Panc1 (cell line): ENCODE data around the gene MAGOH. TPM values are rescaled to one million over a fixed set of nuclear protein-coding genes. Genes with fewer than 3 reads are reported as not detected.

ENCODE experiments used
- ATAC-seq: fragments of 200-7000 bp; cut with Tn5 transposase; 2 replicates; pipeline ENCODE4 v1.9.1; 2020; ENCODE audit warnings: mild to moderate bottlenecking, moderate library complexity
- BruUV-seq: library from RNA; stranded (reverse); fragments of 400-500 nt; replicated peaks from 2 replicates; lab custom pipeline; 2021; lab: Mats Ljungman, UMichigan
- CTCF ChIA-PET: fragments of 300-600 bp; sonication (Branson Sonifier 250); formaldehyde crosslinking; loops from one replicate; lab custom pipeline; 2022; ENCODE audit warnings: antibody characterized with exemption; lab: Charles Lee
- POLR2A ChIA-PET: fragments of 300-600 bp; sonication (Branson Sonifier 250); formaldehyde crosslinking; loops from one replicate; lab custom pipeline; 2022; ENCODE audit warnings: antibody characterized with exemption; lab: Charles Lee
- DNase-seq: peaks from one replicate; pipeline ENCODE4 v3.0.0-alpha.2; 2010; ENCODE audit warnings: low read depth, low spot score
- H3K27ac ChIP-seq: 2 replicates; pipeline ENCODE4 v1.5.1; 2011; ENCODE audit warnings: mild to moderate bottlenecking, low read length, inconsistent platforms
- H3K27me3 ChIP-seq: fragments of 200-500 bp; sonication (Bioruptor generic); 2 replicates; pipeline ENCODE4 v1.6.0; 2014; ENCODE audit warnings: low read length, inconsistent platforms; ENCODE audit not compliant: control insufficient read depth, insufficient read depth
- H3K36me3 ChIP-seq: fragments of 200-500 bp; sonication (Bioruptor generic); 2 replicates; pipeline ENCODE4 v1.5.1; 2014; ENCODE audit warnings: inconsistent platforms, mild to moderate bottlenecking, low read length, moderate library complexity; ENCODE audit not compliant: control insufficient read depth, insufficient read depth
- H3K4me1 ChIP-seq: 2 replicates; pipeline ENCODE4 v1.5.1; 2011; ENCODE audit warnings: inconsistent platforms, mild to moderate bottlenecking, low read length, moderate library complexity; ENCODE audit not compliant: control insufficient read depth, insufficient read depth
- H3K4me3 ChIP-seq, 2 experiments: 2 replicates each; pipeline ENCODE4 v1.5.1; 2011 to 2012; ENCODE audit warnings: low read depth in 2 of 2, low read length in 2 of 2, mild to moderate bottlenecking in 2 of 2, inconsistent platforms in 1 of 2, moderate library complexity in 1 of 2
- H3K9me3 ChIP-seq: fragments of 200-500 bp; sonication (Bioruptor generic); 2 replicates; pipeline ENCODE4 v1.5.1; 2014; ENCODE audit warnings: low read depth, mild to moderate bottlenecking, inconsistent platforms, low read length, moderate library complexity; ENCODE audit not compliant: control insufficient read depth, insufficient read depth
- POLR2AphosphoS5 ChIP-seq: IDR thresholded peaks from 2 replicates; pipeline ENCODE4 v1.6.1; 2012; ENCODE audit warnings: mild to moderate bottlenecking, low read depth, low read length, moderate library complexity
- SIN3A ChIP-seq: IDR thresholded peaks from 2 replicates; pipeline ENCODE4 v1.6.1; 2012; ENCODE audit warnings: low read depth, mild to moderate bottlenecking, low read length, moderate library complexity, borderline replicate concordance; ENCODE audit not compliant: insufficient read depth
- TCF7L2 ChIP-seq: IDR thresholded peaks from 2 replicates; pipeline ENCODE4 v1.6.1; 2011; ENCODE audit warnings: mild to moderate bottlenecking, low read depth, low read length, inconsistent platforms
- in situ Hi-C: cut with HindIII; loops from 2 replicates; pipeline ENCODE4 v1.10.0; 2016; ENCODE audit warnings: low sequenced_read_pairs, low pct_unique_long_range_greater_than_20kb
- intact Hi-C: fragments of 100-400 bp; cut with micrococcal nuclease; formaldehyde crosslinking; loops from one replicate; pipeline ENCODE4 v1.10.0; 2022; ENCODE audit not compliant: unreplicated experiment
- total RNA-seq: library from RNA; stranded (reverse); gene quantifications from one replicate; pipeline ENCODE4 v1.2.1, GENCODE V29; 2021; ENCODE audit not compliant: unreplicated experiment
- TF ChIP-seq, protein P1 (sequence below): fragments of 450-650 bp; IDR thresholded peaks from 2 replicates; pipeline ENCODE4 v1.5.1; 2017; ENCODE audit warnings: mild to moderate bottlenecking
- TF ChIP-seq, protein P2 (sequence below), 2 experiments: IDR thresholded peaks; 2 replicates each; pipeline ENCODE4 v1.6.1; 2011 to 2012; ENCODE audit warnings: low read depth in 2 of 2, control low read depth in 1 of 2, low read length in 1 of 2, mild to moderate bottlenecking in 1 of 2, moderate library complexity in 1 of 2; ENCODE audit not compliant: insufficient read depth in 1 of 2

MAGOH gene
- total RNA-seq, 1 experiment from 2014 or later: 63.8 TPM

DNA sequence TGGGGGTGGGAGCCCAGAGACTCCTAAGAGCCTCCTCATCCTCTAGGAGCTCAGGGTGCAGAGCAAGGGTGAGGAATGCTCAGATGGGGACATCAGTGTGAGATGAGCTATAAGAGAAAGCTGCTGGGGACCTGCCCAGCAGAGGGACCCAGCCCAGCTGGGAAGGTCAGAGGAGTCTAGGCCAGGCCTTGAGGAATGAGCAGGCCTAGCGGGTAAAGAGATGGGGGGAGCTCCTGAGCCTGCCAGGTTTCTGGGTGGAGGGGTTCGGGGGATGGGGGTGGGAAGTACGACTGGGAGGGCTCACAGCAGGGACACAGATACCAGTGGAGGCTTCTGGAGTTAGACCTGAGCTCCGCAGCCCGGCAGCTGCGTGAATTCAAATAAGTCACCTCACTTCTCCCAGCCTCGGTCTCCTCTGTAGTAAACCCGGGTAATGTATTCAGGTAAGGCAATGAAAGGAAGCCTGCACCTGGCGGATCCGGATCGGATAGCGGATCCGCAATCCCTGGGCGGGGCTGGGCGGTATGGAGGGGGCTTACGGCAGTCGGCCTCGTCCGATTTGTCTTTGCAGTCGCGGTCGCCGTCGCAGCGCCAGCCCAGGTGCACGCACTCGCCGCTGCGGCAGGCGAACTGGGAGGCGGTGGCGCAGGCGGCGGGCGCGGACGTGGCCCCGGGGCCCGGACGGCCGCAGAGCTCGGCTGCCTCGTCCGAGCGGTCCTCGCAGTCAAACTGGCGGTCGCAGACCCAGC, 38.0 kb upstream of the MAGOH start (continued):
- no peak for TF ChIP-seq SIN3A

DNA sequence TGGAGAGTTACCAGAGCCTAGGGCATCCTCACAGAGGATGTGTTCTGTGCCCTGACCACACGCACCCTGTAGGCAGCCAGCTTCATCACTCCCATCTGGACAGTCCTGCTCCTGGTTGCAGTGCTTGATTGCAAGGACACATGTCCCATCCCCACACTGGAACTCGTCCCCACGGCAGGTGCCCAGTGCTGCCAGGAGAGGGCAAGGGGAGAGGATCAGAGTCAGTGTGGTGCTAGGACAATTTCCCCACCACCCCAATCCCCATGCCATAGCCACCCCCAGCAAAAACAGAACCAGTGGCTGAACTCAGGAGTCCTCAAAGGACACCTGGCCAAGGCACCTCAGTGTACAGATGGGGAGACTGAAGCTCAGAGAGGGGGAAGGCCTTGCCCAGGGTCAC, 37.2 kb upstream of the MAGOH start:
- intact Hi-C loops: no loop called here
- BruUV-seq: no TSS peak
- Histone ChIP-seq H3K4me1 (no peaks in the 10 kb centered on the region), H3K9me3 (no peaks in the 10 kb centered on the region), H3K27ac (no peak overlapping the region), H3K36me3 (no peaks in the 10 kb centered on the region; the same call in 1 of the 2 replicates), H3K27me3 (no peaks in the 10 kb centered on the region), H3K4me3 (no peak overlapping the region)
- ATAC-seq: no peak
- DNase-seq: no peak
- TF ChIP-seq, protein P1, sequence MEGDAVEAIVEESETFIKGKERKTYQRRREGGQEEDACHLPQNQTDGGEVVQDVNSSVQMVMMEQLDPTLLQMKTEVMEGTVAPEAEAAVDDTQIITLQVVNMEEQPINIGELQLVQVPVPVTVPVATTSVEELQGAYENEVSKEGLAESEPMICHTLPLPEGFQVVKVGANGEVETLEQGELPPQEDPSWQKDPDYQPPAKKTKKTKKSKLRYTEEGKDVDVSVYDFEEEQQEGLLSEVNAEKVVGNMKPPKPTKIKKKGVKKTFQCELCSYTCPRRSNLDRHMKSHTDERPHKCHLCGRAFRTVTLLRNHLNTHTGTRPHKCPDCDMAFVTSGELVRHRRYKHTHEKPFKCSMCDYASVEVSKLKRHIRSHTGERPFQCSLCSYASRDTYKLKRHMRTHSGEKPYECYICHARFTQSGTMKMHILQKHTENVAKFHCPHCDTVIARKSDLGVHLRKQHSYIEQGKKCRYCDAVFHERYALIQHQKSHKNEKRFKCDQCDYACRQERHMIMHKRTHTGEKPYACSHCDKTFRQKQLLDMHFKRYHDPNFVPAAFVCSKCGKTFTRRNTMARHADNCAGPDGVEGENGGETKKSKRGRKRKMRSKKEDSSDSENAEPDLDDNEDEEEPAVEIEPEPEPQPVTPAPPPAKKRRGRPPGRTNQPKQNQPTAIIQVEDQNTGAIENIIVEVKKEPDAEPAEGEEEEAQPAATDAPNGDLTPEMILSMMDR: no peak
- TF ChIP-seq, protein P2, sequence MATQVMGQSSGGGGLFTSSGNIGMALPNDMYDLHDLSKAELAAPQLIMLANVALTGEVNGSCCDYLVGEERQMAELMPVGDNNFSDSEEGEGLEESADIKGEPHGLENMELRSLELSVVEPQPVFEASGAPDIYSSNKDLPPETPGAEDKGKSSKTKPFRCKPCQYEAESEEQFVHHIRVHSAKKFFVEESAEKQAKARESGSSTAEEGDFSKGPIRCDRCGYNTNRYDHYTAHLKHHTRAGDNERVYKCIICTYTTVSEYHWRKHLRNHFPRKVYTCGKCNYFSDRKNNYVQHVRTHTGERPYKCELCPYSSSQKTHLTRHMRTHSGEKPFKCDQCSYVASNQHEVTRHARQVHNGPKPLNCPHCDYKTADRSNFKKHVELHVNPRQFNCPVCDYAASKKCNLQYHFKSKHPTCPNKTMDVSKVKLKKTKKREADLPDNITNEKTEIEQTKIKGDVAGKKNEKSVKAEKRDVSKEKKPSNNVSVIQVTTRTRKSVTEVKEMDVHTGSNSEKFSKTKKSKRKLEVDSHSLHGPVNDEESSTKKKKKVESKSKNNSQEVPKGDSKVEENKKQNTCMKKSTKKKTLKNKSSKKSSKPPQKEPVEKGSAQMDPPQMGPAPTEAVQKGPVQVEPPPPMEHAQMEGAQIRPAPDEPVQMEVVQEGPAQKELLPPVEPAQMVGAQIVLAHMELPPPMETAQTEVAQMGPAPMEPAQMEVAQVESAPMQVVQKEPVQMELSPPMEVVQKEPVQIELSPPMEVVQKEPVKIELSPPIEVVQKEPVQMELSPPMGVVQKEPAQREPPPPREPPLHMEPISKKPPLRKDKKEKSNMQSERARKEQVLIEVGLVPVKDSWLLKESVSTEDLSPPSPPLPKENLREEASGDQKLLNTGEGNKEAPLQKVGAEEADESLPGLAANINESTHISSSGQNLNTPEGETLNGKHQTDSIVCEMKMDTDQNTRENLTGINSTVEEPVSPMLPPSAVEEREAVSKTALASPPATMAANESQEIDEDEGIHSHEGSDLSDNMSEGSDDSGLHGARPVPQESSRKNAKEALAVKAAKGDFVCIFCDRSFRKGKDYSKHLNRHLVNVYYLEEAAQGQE (IDR thresholded peaks at IDR 0.05; ENCODE audit: insufficient read depth in 1 of 2, low read depth in 2 of 2, low read length in 1 of 2): no peak
- TF ChIP-seq TCF7L2 (no peak), POLR2AphosphoS5 (no peak), SIN3A (no peak)
- ChIA-PET POLR2A (no interaction called here), CTCF (interaction anchor here (0.5 to 1.6 kb wide), 3 partner anchors 117 to 134 kb away, joined by 3 to 6 read pairs (median 5); no protein-coding TSS in a partner anchor)
- in situ Hi-C loops: no loop called here

DNA sequence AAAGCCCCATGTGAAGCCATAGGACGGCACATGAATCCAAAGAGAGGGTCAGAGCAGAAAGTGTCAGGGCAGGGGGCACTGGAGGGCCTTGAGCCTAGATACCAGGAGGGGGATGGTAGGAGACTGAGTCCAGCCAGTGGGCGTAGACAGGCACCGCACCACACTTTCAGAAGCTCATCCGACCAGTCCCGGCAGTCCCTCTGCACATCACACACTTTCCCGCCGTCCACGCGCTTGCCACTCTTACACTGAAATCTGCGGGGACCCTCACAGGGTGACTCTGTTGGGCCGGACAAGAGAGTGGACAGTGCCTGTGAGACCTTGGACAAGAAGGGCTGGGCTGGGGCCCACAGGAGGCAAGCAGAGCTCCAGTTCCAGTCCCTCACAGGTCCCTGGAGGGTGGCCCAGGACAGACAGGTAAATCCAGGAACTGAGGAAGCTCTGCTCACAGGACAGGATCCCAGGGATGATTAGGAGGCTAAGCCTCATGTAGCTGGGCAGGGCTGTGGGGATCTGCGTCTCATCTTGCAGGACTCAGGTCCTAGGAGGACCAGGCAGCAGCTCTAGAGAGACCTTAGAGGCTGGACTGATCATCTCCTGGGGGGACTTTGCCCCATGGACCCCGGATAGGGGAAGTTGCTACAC, 36.3 kb upstream of the MAGOH start:
- no peaks in the 10 kb centered on the region for H3K4me1 ChIP-seq
- intact Hi-C loops: no loop called here
- DNase-seq: no peak
- BruUV-seq: no TSS peak
- H3K9me3 ChIP-seq: no peaks in the 10 kb centered on the region
- H3K4me3 ChIP-seq: no peak overlapping the region
- ChIA-PET POLR2A (no interaction called here), CTCF (interaction anchor here (1.6 kb wide), 1 partner anchor 118 kb away, joined by 6 read pairs; no protein-coding TSS in a partner anchor)
- no peak overlapping the region for H3K27ac ChIP-seq
- H3K36me3 ChIP-seq: no peaks in the 10 kb centered on the region; the same call in 1 of the 2 replicates
- no peak for ATAC-seq
- TF ChIP-seq TCF7L2 (no peak), SIN3A (no peak), POLR2AphosphoS5 (no peak)
- TF ChIP-seq, protein P2 (IDR thresholded peaks at IDR 0.05; ENCODE audit: insufficient read depth in 1 of 2, low read depth in 2 of 2, low read length in 1 of 2): no peak
- TF ChIP-seq, protein P1: no peak
- in situ Hi-C loops: no loop called here
- H3K27me3 ChIP-seq: no peaks in the 10 kb centered on the region
